ENCODE data around the gene CR1.

DNA sequence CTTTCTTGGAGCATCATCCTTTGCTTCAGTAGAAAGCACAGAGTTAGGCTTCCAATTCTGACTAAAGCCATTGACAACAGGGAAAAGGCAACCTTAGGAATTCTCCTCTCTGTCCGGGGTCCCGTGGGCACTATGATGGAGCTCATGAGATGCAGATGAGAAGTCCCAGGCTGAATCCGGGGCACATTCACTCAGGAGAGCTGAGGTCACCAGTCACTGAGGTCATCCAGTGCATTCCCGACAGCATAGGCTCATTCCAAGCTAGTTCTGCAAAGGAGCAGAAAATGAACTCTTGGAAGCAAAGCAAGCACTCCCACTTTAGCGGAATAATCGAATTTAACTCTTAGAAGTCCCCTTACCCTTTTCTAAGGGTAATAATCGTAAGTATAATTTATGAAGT is 6.8 kb downstream of the CR1 start:
- TF ChIP-seq POLR2A (IDR thresholded peaks at IDR 0.05) (no peak), EP300 (IDR thresholded peaks at IDR 0.05) (no peak)
- TF ChIP-seq, protein P1, sequence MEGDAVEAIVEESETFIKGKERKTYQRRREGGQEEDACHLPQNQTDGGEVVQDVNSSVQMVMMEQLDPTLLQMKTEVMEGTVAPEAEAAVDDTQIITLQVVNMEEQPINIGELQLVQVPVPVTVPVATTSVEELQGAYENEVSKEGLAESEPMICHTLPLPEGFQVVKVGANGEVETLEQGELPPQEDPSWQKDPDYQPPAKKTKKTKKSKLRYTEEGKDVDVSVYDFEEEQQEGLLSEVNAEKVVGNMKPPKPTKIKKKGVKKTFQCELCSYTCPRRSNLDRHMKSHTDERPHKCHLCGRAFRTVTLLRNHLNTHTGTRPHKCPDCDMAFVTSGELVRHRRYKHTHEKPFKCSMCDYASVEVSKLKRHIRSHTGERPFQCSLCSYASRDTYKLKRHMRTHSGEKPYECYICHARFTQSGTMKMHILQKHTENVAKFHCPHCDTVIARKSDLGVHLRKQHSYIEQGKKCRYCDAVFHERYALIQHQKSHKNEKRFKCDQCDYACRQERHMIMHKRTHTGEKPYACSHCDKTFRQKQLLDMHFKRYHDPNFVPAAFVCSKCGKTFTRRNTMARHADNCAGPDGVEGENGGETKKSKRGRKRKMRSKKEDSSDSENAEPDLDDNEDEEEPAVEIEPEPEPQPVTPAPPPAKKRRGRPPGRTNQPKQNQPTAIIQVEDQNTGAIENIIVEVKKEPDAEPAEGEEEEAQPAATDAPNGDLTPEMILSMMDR (IDR thresholded peaks at IDR 0.05), result no peak
